NCI-H748 (cell line): Measurements from ENCODE around the gene BRD3OS.

Experiments
- DNase-seq: peaks from one replicate; lab custom pipeline; 2025; ENCODE audit not compliant: unreplicated experiment; lab: John Stamatoyannopoulos, UW

The BRD3OS gene

DNA sequence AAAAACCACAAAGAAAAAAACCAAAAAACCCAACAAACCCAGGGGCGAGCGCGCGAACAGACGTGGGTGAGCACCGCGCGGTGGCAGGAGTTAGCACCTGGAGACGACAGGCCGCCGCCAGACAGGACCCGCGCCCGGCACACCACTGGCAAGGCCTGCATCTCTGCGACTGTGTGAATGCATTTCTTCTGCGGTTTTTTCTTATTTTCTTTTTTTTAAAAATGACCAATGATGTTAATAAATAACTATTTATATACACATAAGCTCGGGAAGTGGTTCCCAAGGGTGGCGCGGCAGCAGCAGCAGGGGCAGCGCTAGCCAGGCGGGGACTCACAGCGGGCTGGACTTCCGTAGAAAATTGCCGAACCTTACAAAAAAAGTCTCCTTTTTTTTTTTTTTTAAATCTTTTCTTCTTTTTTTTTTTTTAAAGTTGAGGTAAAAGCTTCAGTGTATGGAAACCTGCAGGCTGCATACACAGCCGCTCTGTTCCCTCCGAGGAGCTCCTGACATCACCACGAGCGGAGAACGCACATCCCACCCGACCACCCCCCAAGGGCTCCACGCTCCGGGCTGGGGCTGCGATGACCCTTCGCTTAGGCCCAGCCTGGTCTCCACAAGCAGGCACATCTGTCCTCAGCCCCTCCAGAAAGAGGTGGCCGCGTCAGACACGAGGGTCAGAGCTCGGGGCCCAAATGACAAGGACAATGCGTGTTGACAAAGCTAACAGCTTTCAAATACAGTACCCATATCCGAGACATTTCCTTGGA, 7.4 kb downstream of the BRD3OS start:
- DNase-seq: no peak

DNA sequence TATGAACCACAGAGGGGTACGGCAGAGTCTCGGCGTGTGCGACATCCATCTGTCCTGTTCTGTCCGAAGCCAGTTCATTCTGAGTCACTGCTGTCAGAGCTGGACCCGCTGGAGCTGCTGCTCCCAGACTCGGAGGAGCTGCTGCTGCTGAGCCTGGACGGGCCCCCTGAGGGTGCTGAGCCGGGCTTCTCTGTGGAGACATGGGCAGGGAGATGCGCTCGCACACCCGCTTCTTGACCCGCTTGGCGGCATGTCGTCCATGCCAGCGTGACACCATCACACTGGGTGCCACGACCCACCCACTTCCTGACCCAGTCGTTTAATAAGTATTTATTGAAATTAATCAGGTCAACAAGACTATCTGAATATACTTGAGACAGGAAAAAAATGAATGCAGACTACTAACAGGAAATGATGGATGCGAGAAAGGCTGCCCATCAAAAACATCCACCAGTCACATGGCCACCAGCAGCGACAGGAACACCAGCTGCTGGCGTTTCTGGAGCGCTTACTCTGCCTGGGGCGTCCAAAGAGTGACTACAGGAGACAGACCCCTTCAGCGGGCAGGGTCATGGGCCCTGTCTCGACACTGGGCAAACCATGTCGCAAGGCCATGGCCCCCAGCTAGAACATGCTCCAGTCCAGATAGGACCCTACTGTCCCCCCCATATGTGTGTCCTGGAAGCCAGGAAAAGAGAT, 8.4 kb downstream of the BRD3OS start:
- no peak for DNase-seq

DNA sequence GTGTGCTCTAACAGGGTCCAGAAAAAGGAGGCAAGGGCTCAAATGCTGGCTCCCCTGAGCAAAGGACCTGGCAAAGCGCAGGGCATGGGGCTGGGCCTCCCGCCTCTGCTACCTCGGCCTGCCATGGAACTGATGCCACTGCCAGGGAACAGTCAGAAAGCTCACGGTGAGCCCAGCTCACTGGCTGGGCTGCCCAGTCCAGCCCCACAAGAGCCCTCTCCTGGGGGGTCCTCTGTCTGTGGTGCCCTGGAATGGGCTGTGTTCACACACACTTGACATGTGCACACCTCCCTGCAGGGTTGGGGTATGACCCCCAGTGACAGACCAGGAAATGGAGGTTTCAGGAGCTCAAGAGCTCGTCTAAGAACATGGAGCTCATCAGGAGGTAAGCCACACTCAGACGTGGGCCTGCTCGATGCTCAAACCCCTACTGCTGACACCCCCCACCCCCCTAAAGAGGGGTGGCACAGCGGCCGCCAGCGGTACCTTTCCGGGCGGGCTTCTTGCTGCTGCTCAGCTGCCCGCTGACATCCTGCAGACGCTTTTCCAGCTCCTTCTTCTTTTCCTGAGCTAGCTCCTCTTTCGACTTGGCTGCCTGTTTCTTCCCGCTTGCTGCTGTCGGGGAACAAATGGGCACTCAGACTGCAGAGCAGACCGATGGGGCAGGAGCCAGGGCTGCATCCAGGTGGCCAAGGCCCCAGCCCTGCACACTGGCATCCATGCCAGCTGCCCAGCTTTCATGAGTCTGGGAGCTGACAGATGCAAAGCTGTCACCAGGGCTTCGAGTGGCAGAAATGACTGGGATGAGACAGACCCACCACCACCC, 9.1 kb downstream of the BRD3OS start:
- DNase-seq: no peak

DNA sequence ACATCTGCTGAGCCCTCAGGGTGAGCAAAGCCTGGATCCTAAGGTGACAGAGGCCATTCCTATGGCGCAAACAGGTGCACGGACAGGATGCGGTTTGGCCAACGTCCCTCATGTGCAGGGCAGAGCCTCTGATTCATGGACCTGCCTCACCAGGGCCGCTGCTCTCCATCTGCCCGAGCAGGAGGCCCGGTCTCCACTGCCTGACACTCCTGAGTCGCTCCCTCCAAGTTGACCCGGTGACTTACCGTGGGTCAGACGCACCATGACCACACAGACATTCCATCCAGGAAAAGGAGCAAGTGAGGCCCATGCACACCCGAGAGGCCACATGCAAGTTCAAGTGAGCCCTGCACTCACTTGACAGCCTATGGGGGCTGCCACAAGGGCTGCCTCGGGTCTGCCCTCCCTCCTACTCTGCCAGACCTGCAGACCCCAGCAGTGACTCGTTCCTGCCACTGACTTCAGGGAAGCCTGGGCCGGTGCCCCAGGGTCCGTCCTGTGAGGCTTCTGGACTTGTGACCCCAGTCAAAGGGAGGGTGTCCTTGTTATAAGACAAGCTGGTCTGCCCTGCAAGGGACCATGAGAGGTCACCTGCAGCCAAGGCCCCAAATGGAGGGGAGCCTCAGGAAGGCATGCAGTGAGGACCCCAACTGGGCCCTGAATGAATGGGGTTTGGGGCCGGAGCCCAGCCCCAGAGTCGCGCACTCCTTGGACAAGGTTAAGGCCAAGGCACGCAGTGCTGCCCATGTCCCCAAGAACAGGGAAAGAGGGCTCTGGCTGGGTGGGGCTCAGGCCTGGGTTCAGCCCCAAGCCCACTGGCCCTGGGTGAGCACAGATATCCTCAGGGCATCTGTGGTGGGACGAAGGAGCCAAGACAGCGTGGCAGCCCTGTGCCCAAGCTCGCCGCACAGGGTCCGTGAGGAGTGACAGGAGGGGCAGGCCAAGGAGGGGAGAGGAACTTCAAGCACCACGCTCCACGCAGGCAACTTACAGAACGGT, 10.1 kb downstream of the BRD3OS start:
- DNase-seq: no peak

DNA sequence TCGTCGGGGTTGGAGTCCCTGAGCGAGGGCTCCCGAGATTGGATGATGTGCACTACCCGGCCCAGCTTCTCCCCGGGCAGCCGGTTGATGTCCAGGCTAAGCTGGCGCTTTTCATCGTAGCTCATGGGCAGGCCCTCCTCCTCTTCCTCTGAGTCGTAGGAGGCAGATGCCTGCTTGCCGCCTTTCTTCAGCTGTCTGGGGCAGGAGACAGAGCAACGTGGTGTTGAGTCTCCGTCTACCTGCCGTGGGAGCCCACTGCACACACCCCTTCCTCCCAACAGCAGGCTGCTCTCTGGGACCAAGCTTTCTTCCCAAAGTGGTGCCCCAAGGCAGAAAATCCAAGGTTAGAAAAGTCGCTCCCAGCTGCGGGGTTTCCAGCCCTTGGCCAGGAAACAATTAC, 10.8 kb downstream of the BRD3OS start:
- no peak for DNase-seq

DNA sequence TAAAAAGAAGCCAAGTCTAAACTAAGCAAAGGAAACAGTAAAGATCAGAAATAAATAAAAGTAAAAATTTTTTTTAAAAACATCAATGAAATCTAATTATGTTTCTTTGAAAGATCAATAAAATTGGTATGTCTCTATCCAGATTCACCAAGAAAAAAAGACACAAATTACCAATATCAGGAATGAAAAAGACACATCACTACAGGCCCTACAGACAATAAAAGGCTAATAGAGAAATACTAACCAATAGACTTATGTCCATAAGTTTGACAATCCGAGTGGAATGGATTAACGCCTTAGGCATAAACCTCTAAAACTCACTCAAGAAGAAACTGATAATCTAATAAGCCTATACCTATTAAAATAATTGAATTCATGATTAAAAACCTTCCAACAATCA, 12.4 kb downstream of the BRD3OS start:
- no peak for DNase-seq

DNA sequence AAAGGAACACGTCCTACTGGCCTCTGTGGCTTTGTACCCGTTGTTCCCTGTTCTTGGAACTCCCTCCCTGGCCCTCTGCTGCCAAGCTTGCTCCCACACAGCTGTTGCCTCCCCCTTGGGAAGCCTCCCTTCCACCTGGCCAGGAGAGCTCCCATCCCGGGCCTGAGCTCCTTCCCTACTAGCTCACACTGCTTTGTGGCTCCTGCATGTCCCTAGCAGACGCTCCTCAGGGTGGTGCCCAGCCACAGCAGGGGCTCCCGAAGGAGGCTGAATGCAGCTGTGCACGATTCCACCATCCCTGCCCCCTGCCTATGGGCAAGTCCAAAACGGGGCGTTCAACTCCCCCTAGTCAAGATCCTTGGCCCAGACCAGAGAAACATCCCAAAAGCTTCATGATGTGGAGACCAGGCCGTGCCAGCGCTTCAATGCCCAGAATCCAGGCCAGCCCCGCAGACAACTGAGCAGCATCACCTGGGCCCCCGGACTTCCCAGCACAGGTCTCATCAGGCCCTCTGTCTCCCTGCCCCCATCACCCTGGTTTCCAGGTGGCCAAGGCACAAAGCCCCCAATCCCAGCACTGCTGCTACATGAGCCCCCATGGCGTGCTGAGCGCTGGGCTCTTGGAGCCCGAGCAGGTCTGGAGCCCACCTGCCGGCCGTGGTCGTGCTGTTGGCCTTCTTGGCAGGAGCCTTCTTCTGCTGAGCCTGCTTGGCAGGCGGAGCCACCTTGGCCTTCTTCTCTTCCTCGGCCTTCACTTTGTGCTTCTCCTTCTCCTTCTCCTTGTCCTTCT, 14.3 kb downstream of the BRD3OS start:
- no peak for DNase-seq

DNA sequence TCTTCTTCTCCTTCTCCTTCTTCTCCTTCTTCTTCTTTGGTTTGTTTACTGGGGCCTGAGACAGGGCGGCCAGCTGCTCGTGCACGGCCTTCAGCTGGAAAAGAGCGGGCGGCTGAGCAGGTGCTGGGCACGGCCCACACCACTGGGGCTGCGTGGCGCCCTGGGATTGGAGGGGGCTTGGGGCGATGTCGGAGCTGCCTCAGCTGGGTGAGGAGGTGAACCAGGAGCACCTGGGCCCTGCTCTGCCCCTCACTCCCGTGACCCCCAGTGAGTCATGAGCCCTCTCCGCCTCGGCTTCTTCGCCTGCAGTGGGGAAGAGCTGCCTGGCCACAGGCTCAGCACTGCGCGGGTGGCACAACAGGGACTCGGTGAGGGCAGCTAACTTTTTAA, 14.9 kb downstream of the BRD3OS start:
- no peak for DNase-seq

DNA sequence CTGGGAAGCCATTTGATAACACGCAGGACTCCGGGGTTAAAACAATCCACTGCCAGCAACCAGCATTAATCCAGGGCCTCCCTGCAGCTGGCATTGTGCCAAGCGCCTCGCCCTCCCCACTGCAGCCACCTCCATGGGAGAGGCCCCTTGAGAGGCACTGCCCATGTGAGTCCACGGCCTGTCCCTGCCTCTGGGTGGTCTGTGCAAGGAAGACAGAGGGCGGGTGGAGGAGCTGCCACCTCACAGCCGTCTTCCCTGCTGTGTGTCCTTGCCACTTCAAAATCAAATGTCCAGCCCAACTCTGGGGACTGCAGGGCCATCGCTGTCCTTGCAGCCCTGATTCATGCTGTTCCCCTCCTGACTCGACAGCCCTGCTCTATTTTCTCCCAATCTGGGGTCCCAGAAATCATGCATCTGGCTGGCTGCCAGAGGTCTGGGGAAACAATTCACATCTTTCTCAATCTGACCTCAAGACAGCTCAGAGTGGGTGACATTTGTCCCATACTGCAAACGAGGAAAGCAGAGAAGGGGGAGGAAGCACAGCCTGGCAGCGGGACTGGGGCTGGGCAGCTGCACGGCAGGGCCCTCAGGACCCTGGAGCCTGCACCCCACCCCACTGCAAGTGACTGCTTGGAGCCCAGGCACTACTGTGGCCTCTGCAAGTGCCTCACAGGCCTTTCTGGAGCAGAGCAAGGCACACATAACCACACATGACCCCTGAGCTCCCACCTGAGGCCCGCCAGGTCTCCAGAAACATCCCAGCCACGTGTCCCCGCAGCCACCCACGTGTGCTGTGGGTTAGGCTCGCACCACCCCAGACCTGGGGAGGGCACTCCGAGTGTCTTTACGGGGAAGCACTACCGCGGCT, 15.7 kb downstream of the BRD3OS start:
- DNase-seq: no peak

DNA sequence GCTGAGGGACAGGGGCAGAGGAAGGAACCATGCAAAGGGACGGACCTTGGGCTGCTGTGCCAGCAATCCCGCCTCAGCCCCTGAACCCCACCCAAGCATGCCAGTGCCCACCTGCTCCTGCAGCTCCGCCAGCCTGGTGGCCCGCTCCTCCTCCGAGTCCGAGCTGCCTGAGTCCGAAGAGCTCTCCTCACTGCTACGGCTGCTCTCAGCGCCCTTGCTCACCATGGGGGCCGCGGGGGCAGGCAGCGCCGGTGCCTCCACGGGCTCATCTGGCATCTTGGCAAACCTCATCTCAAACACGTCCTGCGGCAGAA, 16.3 kb downstream of the BRD3OS start:
- no peak for DNase-seq

DNA sequence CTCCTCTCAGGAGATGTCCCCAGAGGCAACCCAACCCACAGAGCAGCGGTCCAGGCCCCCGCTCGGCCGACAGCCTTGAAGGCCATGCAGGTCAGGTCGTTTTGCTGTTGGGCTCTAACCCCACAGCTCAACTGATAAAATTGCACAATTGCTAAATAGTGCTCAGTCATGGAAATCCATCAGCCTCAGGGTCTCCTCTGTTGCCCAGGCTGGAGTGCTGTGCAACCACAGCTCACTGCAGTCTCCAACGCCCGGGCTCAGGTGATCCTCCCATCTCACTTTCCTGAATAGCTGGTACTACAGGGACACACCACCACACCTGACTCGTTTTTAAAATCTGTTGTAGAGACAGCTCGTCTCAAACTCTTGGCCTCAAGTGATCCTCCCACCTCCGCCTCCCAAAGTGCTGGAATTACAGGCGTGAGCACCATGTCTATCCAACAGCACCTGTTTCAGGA, 18.3 kb downstream of the BRD3OS start:
- DNase-seq: no peak

DNA sequence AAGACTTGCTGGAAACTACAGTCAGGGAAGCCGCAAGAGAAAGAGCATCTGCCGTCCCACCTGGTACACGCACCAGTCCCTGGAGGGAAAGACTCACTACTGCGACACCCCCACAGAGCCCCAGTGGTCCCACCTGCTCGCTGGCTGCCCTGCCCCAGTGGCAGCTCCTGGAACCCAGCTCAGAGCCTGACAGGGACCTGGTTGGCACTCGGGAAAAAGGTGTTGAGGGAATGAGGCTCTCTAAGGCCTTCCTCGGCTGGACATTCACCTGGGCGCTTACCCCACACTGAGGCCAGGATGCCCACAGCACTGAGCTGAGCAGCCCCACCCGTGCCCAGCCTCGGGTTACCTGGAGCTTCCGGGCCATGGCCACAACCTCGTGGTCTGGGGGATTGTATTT, 19.7 kb downstream of the BRD3OS start:
- DNase-seq: no peak

DNA sequence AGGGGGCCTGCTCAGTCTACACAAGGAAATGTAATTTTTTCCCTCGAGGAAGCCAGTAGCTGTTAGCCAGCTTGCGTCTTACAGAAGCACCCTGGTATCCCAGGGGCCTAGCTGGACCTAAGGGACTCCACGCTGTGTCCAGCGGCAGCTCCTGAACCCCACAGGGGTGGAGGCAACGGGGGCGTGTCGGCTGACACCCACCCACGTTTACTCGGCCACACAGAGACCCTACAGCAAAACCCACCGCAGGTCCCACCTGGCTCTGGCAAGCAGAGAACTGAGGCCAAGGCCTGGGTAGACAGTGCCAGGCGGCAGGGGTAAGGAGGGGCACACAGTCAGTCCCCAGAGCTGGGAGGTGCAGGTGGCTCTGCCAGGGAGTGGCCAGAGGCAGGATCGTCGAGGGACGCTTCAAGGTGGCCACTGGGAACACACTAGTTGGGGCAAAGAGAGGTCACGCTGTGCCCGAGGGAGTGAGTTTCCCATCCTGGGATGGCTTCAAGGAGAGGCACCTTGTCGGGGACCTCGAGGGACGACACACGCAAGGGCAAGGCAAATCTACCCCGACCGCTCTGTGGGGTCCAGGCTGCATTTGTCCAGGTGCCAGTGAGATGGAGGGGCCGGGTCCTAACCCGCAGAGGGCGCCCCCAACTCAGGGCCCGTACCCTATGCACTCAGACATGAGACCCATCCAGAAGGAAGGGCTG, 20.7 kb downstream of the BRD3OS start:
- no peak for DNase-seq

DNA sequence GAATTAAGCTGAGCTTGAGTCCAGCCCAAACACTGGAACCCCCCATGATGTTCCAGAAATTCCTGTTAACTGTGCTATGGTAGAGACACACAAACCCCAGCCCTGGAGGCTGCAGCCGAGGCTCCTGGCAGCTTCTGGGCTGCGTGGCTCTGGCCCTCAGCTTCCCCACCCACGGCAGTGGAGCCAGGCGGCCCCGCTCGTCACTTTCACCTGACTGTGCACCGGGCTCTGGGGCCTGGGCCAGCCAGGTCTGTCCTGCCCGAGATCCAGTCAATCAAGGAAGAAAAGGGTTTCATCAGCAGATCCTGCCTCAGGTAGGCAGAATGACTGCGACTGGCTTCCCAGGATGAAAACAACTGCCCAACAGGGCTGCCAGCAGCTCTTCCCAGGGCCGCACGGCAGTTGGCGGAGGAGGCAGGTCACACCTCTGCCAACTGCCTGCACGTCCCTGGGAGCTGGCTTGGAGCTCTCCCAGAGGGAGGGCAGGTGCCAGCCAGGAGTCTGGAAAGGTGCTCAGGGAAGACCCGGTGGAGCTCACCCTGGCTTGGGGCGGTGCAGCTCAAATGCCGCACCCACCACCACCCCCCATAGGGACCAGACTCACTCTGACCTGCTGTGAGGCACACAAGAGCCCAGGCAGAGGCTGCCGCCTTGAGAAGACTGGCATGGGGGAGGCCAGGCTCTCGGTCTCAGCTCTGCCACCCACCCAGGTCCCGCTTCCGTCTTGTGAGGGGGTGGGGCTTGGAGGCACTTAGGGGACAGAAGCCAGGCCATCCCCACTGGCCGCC, 21.8 kb downstream of the BRD3OS start:
- no peak for DNase-seq

DNA sequence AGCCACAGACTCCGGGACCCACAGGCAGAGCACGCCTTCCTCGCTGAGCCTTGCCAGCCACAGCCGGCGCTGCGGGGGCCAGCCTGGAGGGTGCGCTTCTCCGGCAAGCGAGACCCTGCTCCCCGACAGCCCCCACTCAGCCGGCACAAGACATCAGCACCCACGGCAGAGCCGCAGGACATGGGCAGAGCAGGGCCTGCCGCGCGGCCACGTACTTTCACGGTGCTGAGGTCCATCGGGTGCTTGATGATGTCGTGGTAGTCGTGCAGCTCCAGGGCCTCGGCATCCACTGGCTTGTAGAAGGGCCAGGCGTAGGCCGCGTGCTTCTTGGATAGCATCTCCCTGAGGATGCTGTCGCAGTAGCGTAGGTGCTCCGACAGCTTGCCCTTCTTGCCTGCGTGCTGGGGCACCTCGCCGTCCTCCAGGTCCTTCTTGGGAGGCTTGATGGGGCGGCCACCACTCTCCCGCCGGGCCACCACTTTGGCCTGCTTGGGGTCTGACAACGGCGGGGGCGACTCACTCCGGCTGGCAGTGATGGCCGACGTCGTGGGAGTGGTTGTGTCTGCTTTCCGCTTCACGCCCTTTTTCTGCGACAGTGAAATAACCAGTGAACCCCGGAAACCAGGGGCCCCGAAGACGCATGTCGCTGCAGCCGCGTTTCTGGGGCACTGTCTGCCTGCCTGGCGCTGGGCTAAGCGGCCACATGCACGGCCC, 22.7 kb downstream of the BRD3OS start:
- no peak for DNase-seq

DNA sequence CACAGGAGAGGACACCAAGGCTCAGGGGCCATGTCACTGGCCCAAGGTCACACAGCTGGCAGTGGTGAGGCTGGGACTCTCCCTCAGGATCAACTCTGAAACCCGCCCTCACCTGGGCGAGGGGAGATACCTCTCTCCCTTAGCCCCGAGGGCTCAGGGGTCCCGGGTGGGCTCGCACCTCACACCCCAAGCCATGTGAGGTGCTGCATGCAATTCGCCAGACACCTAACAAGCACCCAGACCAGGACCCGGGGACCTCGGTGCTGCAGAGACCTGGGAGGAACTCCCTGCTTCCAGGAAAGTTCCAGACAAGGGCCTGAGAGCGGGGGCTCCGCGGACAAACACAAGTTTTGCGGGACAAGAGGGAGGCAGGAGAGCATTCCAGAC, 23.3 kb downstream of the BRD3OS start:
- DNase-seq: no peak

DNA sequence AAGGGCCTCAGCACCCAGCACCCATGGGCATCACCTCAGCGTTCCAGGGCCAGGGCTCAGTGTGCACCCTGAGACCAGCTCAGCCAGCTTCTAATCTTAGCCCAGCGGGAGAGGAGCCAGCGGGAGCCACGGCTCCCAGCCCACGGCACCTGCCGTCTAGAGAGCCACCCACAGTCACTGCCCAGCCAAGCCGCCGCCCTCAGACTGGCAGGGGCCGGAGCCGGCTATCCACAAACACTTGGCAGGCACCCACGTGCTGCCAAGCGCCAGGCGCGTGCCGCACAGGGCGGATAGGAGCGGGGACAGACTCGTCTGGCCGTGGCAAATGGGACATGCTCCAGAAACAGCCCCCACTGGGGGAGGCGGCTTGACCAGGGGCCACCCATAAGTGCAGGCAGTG, 24.0 kb downstream of the BRD3OS start:
- DNase-seq: no peak
